ENCODE data around the gene BIRC5.

BIRC5 gene

DNA sequence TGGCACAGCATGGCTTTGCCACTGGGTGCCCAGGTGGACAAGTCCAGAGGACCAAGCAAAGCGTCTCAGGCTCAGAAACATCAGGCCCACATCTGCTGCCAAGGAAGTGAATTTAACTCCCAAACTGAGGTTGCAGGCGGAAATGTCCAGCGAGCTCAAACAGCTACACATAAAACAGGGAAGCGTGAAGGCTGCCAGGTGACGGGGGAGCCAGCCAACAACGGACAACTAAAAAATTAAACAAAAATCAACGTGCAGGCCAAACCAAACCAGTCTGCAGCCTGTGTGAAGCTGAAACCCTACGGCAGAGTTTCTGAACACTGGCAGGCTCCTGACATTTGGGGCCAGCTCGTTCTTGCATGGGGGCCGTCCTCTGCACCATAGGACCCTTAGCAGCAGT lies 29.7 kb upstream of the BIRC5 start:
- DNase-seq (ENCODE audit: low read depth) = no peak

DNA sequence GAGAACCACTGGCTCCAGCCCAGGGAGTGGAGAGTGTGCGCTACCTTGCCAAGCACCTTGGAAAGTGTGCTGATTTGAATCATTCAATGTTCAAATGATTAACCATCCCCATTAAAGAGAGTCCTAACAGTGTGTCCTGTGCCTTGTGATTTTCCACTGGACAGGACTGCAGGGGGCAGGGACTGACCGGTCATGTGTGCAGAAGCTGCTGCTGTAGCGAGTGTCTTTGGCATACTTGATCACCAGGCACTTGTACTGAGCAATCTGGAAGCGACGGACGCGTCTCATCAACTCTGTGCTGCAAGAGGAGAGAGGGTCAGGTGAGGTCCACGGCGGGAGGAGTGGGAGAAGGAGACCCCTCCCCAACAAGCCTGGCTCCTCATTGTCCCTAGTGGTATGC lies 29.2 kb upstream of the BIRC5 start:
- DNase-seq (ENCODE audit: low read depth) = no peak

DNA sequence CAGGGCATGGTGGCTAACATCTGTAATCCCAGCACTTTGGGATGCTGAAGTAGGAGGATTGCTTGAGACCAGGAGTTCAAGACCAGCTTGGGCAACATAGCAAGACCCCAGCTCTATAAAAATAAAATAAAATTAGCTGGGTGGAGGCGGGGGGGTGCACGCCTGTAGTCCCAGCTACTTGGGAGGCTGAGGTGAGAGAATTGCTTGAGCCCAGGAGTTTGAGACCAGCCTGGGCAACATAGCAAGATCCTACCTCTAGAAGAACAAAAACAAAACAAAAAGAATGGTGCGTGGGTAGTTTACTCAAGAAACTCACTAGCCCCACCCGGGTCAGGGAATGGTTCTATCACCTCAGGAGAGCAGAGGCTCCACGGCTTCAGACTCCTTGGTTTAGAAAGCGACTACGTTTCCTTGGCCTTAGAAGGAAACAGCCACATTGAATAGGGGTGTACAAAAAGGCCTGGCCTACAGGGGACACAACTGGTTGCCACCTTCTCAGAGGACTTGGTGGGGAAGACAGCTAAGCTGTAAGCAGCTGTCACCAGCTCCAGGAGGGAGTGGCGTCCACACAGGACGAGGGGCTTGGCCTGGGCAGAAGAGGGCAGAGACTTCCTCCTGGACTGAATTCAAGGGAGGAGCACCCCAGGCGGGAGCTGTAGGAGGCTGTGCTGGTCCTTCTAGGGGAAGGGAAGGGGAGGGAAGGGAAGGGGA lies 27.9 kb upstream of the BIRC5 start:
- no peak for DNase-seq (ENCODE audit: low read depth)

DNA sequence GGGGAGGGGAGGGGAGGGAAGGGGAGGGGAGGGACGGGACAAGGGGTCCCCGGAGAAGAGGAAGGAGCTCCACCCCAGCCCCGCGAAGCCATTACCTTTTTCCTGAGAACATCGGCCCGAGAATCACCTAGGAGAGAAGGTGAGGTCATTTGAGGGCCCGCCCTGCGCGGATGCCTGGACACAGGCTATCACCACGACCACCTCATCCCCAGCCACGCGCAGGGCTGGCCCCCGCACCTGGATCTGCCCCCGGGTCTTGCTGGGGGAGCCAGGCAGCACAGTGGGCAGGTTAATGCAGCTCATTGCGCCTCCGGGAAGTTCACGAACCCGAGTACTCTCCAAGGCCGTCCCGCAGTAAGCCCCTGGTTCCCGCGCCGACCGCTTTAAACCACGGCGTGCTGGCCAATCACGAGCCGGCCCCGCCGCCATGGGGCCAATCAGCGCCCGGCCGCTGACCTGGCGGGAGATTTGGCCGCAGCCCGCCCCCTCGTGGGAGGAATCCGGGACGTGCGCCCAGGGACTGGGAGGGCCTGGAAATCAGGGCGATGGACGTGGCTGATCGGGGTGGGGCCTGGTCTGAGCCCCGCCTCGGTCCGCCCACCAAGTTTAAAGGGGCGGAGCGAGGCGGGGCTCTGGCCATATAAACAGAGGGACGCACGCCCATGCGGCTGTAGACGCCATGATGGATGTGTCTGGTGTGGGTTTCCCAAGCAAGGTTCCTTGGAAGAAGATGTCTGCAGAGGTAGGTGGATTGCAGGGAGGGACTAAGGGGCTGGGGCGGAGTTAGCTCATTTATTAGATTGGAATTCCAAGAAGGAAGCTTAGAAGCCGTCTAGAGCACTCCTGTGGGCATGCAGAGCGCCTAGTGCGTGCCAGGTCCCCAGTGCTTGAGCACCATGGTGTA lies 27.1 kb upstream of the BIRC5 start, which contains the start of the genes AFMID and TK1:
AFMID (plus strand) TSS at position 671 of the 904 bp plus-strand sequence; CDS start at position 680, 9 bp downstream.
TK1 (minus strand) TSS at position 361 of the 904 bp plus-strand sequence; CDS start at position 303, 58 bp downstream.
- peak; percentile 71 for DNase-seq (ENCODE audit: low read depth)

DNA sequence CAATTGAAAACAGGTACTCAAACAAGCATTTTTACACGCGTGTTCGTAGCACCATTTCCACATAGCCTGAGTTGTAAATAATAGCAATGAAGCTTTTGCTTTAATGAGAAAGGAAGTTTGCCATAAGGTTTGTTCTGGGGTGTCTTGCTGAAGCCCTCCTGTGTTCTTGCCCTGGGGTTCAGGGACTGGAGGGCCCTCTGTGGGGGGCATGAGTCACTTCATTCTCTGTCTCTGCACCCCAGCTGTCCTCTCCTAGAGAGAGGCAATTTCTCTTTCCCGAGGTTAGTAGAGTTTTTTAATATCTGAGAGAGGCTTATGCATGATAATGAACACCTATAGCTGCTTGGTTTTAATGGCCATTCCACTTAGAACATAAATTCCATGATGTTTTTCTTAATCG lies 17.3 kb upstream of the BIRC5 start:
- no peak for DNase-seq (ENCODE audit: low read depth)

DNA sequence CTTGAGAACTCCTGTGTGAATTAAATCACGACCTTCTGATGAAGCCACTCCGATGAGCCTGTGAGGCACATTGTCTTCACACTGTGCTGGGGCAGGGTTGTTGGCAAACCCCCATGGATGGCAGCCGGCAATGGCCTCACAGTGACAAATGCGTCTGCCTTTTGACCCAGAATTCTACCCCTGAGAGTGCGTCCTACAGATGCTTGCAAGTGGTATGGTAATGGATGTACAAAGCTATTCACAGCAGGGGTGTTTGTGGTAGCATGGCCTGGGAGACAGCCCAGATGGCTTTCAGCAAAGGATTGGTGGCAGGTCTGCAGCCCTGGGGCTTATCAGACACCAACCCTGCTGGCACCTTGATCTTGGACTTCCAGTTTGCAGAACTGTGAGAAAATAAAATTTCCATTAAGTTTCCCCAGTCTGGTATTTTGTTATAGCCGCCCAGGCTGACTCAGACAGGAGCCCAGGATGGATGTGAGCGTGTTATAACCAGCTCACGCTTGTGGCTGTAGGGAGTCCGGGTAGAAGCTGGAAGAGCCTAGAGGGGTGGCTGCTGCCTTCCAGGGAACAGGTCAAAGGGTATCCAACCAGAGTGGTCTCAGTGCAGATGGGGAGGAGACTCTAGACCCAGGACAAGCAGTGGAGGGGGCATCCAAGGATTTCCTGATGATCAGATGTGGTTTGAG lies 16.8 kb upstream of the BIRC5 start:
- no peak for DNase-seq (ENCODE audit: low read depth)

DNA sequence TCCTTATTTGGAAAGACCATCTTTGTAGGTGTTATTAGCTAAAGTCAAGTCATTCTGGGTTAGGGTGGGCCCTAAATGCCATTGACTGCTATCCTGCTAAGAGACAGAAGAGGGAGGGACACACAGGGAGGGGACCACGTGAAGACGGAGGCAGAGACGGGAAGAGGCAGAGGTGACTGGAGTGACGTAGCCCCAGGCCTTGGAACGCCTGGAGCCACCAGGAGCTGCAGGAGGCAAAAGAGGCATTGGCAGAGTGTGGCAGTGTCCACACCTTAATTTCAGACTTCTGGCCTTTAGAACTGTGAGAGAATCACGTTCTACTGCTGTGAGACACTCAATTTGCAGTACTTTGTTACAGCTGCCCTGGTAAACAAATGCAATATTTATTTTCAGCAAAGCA lies 13.6 kb upstream of the BIRC5 start:
- no peak for DNase-seq (ENCODE audit: low read depth)

DNA sequence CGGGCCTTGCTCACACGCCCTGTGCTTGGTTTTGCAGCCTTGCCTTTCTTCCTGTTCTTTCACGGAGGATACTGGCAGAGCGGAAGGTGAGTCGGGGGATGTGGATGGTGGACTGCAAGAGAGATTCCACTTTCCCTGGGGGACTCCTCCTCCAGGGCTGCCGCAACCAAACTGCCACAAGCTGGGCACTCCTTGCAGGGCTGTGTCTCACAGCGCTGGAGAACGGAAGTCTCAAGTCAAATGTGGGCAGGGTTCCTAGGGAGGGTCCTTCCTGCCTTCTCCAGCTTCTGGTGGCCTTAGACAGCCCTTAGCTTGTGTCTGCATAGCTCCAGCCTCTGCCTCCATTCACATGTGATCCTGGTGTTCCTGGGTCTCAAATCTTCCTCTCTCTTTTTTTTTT lies 11.4 kb upstream of the BIRC5 start:
- no peak for DNase-seq (ENCODE audit: low read depth)

DNA sequence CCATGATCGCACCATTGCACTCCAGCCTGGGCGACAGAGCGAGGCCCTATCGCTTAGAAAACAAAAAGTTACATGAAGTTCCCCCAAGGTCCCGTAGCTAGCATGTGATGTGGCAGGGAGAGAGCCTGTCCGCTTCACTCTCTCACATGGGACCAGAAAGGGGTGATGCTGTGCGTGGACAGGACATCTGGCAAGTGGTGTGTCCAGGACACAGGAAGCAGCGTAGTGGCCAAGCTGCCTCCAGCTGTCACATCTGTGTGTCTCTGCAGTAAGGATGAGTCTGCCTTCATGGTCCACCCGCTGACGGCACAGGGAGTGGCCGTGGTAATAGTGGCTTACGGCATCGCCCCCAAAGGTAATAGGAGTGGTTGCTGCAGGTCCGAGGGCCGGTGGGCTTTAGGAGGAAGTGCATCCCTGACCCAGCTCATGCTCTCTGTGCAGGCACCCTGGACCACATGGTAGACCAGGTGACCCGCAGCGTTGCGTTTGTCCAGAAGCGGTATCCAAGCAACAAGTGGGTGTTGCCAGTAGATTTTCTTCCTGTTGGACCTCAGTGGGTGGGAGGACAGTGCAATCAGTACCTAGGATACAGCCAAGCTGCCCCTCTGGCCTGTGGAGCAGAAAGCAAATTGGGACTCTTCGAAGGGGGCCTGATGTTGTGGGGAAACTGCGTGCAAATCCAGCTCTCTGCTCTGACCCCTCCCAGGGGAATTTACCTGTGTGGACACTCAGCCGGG lies 9.5 kb upstream of the BIRC5 start:
- DNase-seq (ENCODE audit: low read depth) = no peak

DNA sequence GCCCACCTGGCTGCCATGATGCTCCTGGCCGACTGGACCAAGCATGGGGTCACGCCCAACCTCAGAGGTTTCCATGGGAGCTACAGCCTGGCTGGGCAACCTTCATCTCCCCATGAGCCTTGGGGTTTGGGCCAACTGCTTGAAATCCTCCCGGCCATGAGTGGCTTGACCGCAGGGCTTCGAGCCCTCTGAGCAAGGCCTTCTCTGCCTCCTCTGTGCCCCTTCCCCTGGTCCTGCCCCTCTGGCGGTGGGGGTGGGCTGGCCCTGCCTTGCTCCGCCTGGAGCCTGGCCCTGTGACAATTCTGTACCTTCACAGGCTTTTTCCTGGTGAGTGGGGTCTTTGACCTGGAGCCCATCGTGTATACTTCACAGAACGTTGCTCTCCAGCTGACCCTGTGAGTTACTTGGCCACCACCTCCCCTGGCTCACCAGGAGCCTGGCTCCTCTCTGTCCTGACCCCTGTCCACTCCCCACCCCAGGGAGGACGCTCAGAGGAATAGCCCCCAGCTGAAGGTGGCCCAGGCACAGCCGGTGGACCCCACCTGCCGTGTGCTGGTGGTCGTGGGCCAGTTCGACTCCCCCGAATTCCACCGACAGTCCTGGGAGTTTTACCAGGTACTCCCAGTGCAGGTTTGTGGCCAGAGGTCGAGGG lies 8.8 kb upstream of the BIRC5 start:
- no peak for DNase-seq (ENCODE audit: low read depth)

DNA sequence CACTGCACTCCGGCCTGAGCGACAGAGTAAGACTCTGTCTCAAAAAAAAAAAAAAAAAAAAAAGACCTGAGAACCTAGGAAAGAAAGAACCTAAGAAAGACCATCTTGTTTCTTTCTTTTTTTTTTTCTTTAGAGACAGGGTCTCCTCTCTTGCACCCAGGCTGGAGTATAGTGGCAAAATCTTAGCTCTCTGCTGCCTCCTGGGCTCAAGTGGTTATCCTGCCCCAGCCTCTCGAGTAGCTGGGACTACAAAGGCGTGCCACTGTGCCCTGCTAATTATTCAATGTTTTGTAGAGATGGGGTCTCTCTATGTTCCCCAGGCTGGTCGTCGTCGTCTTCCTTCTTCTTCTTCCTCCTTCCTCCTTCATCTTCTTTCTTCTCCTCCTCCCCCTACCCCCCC lies 7.8 kb upstream of the BIRC5 start:
- DNase-seq (ENCODE audit: low read depth) = no peak

DNA sequence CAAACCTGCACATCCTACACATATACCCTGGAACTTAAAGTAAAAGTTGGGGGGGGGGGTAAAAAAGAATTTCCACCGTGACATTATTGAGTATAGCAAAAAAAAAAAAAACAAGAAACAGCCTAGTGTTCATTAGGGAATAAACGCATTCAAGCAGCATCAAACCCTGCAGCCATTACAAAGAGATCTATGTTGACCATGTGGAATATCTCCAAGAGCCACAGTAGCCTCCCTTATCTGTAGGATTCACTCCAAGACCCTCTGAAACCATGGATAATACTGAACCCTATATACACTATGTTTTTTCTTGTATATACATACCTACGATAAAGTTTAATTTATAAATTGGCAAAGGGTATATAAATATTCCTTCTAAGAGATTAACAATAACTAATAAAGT lies 5.6 kb upstream of the BIRC5 start:
- no peak for DNase-seq (ENCODE audit: low read depth)

DNA sequence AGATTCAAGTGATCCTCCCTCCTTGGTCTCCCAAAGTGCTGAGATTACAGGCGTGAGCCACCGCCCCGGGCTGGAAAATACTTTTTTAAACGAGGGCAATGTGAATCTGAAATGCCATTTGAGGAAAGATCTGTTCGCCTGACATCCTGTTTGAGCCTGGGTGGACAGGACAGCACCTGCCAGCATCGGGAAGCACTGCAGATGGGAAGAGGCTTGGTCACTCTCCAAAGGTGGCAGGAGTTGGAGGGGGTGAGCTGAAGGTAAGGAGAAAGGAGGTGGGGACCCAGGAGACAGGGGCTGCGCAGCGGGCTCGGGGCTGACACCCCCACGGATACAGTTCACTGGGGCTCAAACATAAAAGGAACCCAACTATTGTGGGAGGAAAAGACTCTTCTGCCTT lies 3.9 kb upstream of the BIRC5 start:
- no peak for DNase-seq (ENCODE audit: low read depth)

DNA sequence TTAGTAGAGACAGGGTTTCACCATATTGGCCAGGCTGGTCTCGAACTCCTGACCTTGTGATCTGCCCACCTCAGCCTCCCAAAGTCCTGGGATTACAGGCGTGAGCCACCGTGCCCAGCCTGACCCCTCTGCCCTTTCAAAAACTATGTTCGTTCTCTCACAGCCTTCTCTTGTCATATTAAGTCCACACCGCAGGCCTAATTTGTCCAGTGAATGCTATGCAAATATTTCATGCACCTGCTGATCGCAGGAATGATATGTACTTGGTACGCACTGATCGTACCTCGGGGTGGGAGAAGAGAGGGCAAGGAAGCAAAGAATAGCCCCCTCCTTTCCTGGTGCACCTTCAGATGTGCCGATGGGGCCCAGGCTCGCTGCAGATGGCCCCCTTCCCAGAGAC lies 3.0 kb upstream of the BIRC5 start:
- no peak for DNase-seq (ENCODE audit: low read depth)

DNA sequence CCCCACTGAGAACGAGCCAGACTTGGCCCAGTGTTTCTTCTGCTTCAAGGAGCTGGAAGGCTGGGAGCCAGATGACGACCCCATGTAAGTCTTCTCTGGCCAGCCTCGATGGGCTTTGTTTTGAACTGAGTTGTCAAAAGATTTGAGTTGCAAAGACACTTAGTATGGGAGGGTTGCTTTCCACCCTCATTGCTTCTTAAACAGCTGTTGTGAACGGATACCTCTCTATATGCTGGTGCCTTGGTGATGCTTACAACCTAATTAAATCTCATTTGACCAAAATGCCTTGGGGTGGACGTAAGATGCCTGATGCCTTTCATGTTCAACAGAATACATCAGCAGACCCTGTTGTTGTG lies 631 bp downstream of the BIRC5 start:
- no peak for DNase-seq (ENCODE audit: low read depth)

DNA sequence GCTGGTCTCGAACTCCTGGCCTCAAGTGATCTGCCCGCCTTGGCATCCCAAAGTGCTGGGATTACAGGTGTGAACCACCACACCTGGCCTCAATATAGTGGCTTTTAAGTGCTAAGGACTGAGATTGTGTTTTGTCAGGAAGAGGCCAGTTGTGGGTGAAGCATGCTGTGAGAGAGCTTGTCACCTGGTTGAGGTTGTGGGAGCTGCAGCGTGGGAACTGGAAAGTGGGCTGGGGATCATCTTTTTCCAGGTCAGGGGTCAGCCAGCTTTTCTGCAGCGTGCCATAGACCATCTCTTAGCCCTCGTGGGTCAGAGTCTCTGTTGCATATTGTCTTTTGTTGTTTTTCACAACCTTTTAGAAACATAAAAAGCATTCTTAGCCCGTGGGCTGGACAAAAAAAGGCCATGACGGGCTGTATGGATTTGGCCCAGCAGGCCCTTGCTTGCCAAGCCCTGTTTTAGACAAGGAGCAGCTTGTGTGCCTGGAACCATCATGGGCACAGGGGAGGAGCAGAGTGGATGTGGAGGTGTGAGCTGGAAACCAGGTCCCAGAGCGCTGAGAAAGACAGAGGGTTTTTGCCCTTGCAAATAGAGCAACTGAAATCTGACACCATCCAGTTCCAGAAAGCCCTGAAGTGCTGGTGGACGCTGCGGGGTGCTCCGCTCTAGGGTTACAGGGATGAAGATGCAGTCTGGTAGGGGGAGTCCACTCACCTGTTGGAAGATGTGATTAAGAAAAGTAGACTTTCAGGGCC lies 5.5 kb downstream of the BIRC5 start:
- DNase-seq (ENCODE audit: low read depth) = no peak

DNA sequence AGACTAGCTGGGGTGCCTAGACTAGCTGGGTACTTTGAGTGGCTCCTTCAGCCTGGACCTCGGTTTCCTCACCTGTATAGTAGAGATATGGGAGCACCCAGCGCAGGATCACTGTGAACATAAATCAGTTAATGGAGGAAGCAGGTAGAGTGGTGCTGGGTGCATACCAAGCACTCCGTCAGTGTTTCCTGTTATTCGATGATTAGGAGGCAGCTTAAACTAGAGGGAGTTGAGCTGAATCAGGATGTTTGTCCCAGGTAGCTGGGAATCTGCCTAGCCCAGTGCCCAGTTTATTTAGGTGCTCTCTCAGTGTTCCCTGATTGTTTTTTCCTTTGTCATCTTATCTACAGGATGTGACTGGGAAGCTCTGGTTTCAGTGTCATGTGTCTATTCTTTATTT lies 9.0 kb downstream of the BIRC5 start:
- DNase-seq (ENCODE audit: low read depth) = no peak

DNA sequence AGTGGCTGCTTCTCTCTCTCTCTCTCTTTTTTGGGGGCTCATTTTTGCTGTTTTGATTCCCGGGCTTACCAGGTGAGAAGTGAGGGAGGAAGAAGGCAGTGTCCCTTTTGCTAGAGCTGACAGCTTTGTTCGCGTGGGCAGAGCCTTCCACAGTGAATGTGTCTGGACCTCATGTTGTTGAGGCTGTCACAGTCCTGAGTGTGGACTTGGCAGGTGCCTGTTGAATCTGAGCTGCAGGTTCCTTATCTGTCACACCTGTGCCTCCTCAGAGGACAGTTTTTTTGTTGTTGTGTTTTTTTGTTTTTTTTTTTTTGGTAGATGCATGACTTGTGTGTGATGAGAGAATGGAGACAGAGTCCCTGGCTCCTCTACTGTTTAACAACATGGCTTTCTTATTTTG lies 9.7 kb downstream of the BIRC5 start:
- no peak for DNase-seq (ENCODE audit: low read depth)

DNA sequence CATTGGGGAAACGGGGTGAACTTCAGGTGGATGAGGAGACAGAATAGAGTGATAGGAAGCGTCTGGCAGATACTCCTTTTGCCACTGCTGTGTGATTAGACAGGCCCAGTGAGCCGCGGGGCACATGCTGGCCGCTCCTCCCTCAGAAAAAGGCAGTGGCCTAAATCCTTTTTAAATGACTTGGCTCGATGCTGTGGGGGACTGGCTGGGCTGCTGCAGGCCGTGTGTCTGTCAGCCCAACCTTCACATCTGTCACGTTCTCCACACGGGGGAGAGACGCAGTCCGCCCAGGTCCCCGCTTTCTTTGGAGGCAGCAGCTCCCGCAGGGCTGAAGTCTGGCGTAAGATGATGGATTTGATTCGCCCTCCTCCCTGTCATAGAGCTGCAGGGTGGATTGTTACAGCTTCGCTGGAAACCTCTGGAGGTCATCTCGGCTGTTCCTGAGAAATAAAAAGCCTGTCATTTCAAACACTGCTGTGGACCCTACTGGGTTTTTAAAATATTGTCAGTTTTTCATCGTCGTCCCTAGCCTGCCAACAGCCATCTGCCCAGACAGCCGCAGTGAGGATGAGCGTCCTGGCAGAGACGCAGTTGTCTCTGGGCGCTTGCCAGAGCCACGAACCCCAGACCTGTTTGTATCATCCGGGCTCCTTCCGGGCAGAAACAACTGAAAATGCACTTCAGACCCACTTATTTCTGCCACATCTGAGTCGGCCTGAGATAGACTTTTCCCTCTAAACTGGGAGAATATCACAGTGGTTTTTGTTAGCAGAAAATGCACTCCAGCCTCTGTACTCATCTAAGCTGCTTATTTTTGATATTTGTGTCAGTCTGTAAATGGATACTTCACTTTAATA lies 10.4 kb downstream of the BIRC5 start:
- no peak for DNase-seq (ENCODE audit: low read depth)

Measured in HS-27A (cell line).